AG04450 (cell line): ENCODE data around the gene UPB1. TPM values are rescaled to one million over a fixed set of nuclear protein-coding genes. Genes with fewer than 3 reads are reported as not detected.

Experiments
- CTCF ChIA-PET: fragments of 300-600, 350-600 bp; formaldehyde crosslinking; extraction: SDS; loops from one replicate; lab custom pipeline; 2022; ENCODE audit warnings: antibody characterized with exemption, inconsistent platforms; lab: Charles Lee
- POLR2A ChIA-PET: fragments of 350-600 bp; formaldehyde crosslinking; extraction: SDS; loops from one replicate; lab custom pipeline; 2021; ENCODE audit warnings: antibody characterized with exemption, inconsistent platforms; lab: Yijun Ruan, JAX
- DNase-seq: peaks from one replicate; pipeline ENCODE4 v3.0.0-alpha.2; 2011; ENCODE audit warnings: low read depth, low spot score
- H3K27ac ChIP-seq: one replicate; pipeline ENCODE4 v1.5.1; 2012; ENCODE audit warnings: low read depth, low read length, control low read depth
- H3K27me3 ChIP-seq: one replicate; pipeline ENCODE4 v1.6.0; 2012; ENCODE audit warnings: low read length; ENCODE audit not compliant: control insufficient read depth, insufficient read depth
- H3K4me3 ChIP-seq: 2 replicates; pipeline ENCODE4 v1.5.1; 2011; ENCODE audit warnings: mild to moderate bottlenecking, low read depth, low read length, control low read depth
- H3K9me3 ChIP-seq: 2 replicates; pipeline ENCODE4 v1.5.1; 2012; ENCODE audit warnings: low read length; ENCODE audit not compliant: control insufficient read depth, insufficient read depth
- CTCF ChIP-seq: IDR thresholded peaks from 2 replicates; pipeline ENCODE4 v1.5.1; 2011; ENCODE audit warnings: low read depth, low read length, control low read depth, inconsistent platforms
- polyA plus RNA-seq: library from polyadenylated mRNA; depleted of rRNA; stranded (reverse); fragments of >200 nt; gene quantifications from 2 replicates; pipeline ENCODE4 v1.2.3, GENCODE V29; 2011

The UPB1 gene
- polyA plus RNA-seq, 1 experiment = not detected

- H3K27ac ChIP-seq = no peak overlapping the region
- CTCF ChIA-PET = no interaction called here
- no peak for TF ChIP-seq CTCF
- no peak overlapping the region for H3K4me3 ChIP-seq
- POLR2A ChIA-PET = no interaction called here
- DNase-seq = no peak
- peaks cover 46% of the 10 kb centered on the region for H3K27me3 ChIP-seq
- H3K9me3 ChIP-seq = peaks cover 8% of the 10 kb centered on the region
These were observed 2.7 kb downstream of the UPB1 start for GRCh38 chr22:24497841-24498258.

- no peak for DNase-seq
- Histone ChIP-seq H3K4me3 (no peak overlapping the region), H3K27ac (no peak overlapping the region), H3K27me3 (peaks cover 43% of the 10 kb centered on the region), H3K9me3 (peaks cover 8% of the 10 kb centered on the region)
- ChIA-PET CTCF (no interaction called here), POLR2A (interaction anchor here (0.5 kb wide), 1 partner anchor 115 kb away, joined by 6 read pairs; no protein-coding TSS in a partner anchor)
- TF ChIP-seq CTCF = no peak
These were observed 3.7 kb downstream of the UPB1 start for GRCh38 chr22:24498824-24499223.

GRCh38 chr22:24499706-24500276 lies 4.7 kb downstream of the UPB1 start:
- no peak for TF ChIP-seq CTCF
- CTCF ChIA-PET = no interaction called here
- DNase-seq = no peak
- POLR2A ChIA-PET = no interaction called here
- no peak overlapping the region for H3K27ac ChIP-seq
- H3K9me3 ChIP-seq = peaks cover 6% of the 10 kb centered on the region
- peaks cover 33% of the 10 kb centered on the region for H3K27me3 ChIP-seq
- no peak overlapping the region for H3K4me3 ChIP-seq

- no peak overlapping the region for H3K27ac ChIP-seq
- no peak overlapping the region for H3K4me3 ChIP-seq
- peaks cover under 1% of the 10 kb centered on the region; the same call in 1 of the 2 replicates for H3K9me3 ChIP-seq
- ChIA-PET CTCF (interaction anchor here (0.7 kb wide), 1 partner anchor 22 kb away, joined by 3 read pairs; no protein-coding TSS in a partner anchor), POLR2A (no interaction called here)
- H3K27me3 ChIP-seq = peaks cover 27% of the 10 kb centered on the region
- no peak for DNase-seq
- TF ChIP-seq CTCF = no peak
These were observed 5.2 kb downstream of the UPB1 start for GRCh38 chr22:24500277-24500820.

- ChIA-PET POLR2A (no interaction called here), CTCF (interaction anchor here (1.1 to 2.3 kb wide), 4 partner anchors 11 to 210 kb away, joined by 3 to 8 read pairs (median 4); no protein-coding TSS in a partner anchor)
- no peak overlapping the region for H3K4me3 ChIP-seq
- no peak for DNase-seq
- peaks cover 18% of the 10 kb centered on the region for H3K27me3 ChIP-seq
- H3K9me3 ChIP-seq = no peaks in the 10 kb centered on the region
- H3K27ac ChIP-seq = no peak overlapping the region
- TF ChIP-seq CTCF = no peak
These were observed 6.3 kb downstream of the UPB1 start for GRCh38 chr22:24501301-24502005.
